SK-N-MC (cell line): ENCODE data around the gene USP37.

Experiments used
- EZH2 ChIP-seq: fragments of 200-600 bp; sonication (generic); IDR thresholded peaks from one replicate; pipeline ENCODE4 v1.6.1; 2017; ENCODE audit warnings: antibody characterized with exemption
- POLR2AphosphoS5 ChIP-seq: IDR thresholded peaks from 2 replicates; pipeline ENCODE4 v1.6.1; 2012; ENCODE audit warnings: mild to moderate bottlenecking, low read depth, low read length, borderline replicate concordance

DNA sequence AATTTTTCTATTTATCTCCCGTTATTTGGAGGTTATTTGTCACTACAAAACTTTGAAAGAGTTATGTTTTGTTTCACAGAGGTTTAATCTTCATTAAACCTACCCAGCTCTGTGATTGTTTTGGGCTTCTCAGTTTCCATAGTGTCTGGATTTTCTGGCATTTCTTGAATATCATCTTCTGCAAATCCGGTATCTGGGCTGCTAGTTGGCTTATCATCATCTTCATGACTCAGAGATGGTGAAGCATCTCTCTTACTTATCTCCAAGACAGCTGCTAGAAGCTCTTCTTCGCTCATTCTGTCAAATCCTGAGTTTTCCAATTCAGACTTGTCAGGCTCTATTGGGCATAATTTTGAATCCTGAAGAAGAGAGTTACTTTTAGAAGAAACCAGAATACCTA is 93.6 kb downstream of the USP37 start:
- no peak for TF ChIP-seq EZH2
- TF ChIP-seq POLR2AphosphoS5: no peak
